ENCODE data around the gene CACNG4. TPM values are rescaled to one million over a fixed set of nuclear protein-coding genes. Genes with fewer than 3 reads are reported as not detected.

CACNG4 gene
- total RNA-seq, 1 experiment from 2014 or later, result 6.3 TPM

DNA sequence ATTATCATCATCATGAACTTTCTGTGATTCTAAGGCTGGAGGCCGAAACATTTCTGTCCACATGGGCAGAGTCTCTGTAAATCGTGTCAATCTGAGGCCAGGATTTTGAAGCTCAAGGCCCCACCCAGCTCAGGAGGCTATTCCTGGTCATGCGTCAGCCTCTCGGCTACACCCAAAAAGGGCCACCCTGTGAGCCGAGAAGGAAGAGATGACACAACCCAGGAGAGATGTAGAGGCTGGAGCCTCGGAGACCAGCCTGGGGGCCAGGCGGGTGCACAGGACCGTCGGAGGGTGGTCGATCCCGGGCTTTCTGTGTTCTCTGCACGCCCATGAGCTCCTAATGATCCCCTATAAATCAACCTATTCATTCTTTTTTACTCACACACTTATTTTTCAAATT is 78.8 kb downstream of the CACNG4 start:
- Histone ChIP-seq H2BK15ac (ENCODE audit: low read depth, low read length) (no peak overlapping the region), H4K20me1 (ENCODE audit: control insufficient read depth, insufficient read depth, insufficient read length) (no peaks in the 10 kb centered on the region), H3K56ac (ENCODE audit: insufficient read length, low read depth, low read length) (no peak overlapping the region), H3K4me1 (ENCODE audit: insufficient read depth, low read length) (no peaks in the 10 kb centered on the region), H3K9me3 (ENCODE audit: control insufficient read depth, low read depth, low read length) (no peaks in the 10 kb centered on the region), H2BK120ac (ENCODE audit: low read depth, low read length, poor library complexity, severe bottlenecking) (no peak overlapping the region), H4K8ac (replicated peaks; ENCODE audit: insufficient read length, low read depth, low read length) (no peak overlapping the region), H4K5ac (ENCODE audit: insufficient read length, low read depth, low read length) (no peak overlapping the region), H3K18ac (ENCODE audit: insufficient read length, low read depth, low read length) (no peak overlapping the region), H2AFZ (ENCODE audit: low read length) (no peak overlapping the region), H3K4ac (ENCODE audit: low read depth, low read length) (no peak overlapping the region), H2BK12ac (ENCODE audit: insufficient read length, low read depth, low read length) (no peak overlapping the region), H2BK20ac (ENCODE audit: low read depth, low read length, poor library complexity, severe bottlenecking) (no peak overlapping the region), H2AK5ac (ENCODE audit: insufficient read length, low read length) (no peak overlapping the region), H3K4me2 (ENCODE audit: insufficient read depth, insufficient read length, low read length) (no peak overlapping the region), H3T11ph (ENCODE audit: low read length) (no peak overlapping the region), H2BK5ac (ENCODE audit: insufficient read length, low read length) (no peak overlapping the region), H3K79me2 (ENCODE audit: insufficient read depth, low read length) (no peaks in the 10 kb centered on the region), H4K91ac (ENCODE audit: insufficient read length, low read depth, low read length) (no peak overlapping the region), H3K27ac (ENCODE audit: insufficient read length, low read depth, low read length) (no peak overlapping the region), H3K14ac (ENCODE audit: insufficient read depth, low read length) (no peak overlapping the region), H3K23me2 (ENCODE audit: insufficient read length, low read depth, low read length, poor library complexity, severe bottlenecking) (no peaks in the 10 kb centered on the region), H3K9ac (ENCODE audit: extremely low read depth, insufficient read length, low read length) (no peak overlapping the region), H3K27me3 (ENCODE audit: insufficient read depth, low read length) (no peaks in the 10 kb centered on the region), H3K23ac (ENCODE audit: insufficient read length, low read depth, low read length) (no peak overlapping the region), H3K79me1 (ENCODE audit: insufficient read depth, low read depth, low read length, poor library complexity, severe bottlenecking) (no peaks in the 10 kb centered on the region)
- Mint-ChIP-seq H3K9me3 (peaks cover 9 to 12% of the 10 kb centered on the region in 2 experiments), H3K27me3 (ENCODE audit: low read depth) (peaks cover 2% of the 10 kb centered on the region), H3K4me3 (no peak overlapping the region), H3K36me3 (ENCODE audit: insufficient read depth in 1 of 3, low read depth in 3 of 3) (peaks cover 0 to 7% (median 0%) of the 10 kb centered on the region in 3 experiments; a peak in 3 of 7 replicates), H3K4me1 (peaks cover 8 to 13% of the 10 kb centered on the region in 2 experiments; a peak in 3 of 4 replicates), H3K27ac (no peak overlapping the region)
- TF ChIP-seq, protein P1, sequence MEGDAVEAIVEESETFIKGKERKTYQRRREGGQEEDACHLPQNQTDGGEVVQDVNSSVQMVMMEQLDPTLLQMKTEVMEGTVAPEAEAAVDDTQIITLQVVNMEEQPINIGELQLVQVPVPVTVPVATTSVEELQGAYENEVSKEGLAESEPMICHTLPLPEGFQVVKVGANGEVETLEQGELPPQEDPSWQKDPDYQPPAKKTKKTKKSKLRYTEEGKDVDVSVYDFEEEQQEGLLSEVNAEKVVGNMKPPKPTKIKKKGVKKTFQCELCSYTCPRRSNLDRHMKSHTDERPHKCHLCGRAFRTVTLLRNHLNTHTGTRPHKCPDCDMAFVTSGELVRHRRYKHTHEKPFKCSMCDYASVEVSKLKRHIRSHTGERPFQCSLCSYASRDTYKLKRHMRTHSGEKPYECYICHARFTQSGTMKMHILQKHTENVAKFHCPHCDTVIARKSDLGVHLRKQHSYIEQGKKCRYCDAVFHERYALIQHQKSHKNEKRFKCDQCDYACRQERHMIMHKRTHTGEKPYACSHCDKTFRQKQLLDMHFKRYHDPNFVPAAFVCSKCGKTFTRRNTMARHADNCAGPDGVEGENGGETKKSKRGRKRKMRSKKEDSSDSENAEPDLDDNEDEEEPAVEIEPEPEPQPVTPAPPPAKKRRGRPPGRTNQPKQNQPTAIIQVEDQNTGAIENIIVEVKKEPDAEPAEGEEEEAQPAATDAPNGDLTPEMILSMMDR (conservative IDR thresholded peaks at IDR 0.05), result no peak
- DNase-seq, result no peak
- WGBS (ENCODE audit: extremely low coverage, insufficient read length, low lambda C conversion rate), result no CpG with 5 or more reads among the region's 12 CpGs

Data from H9 (cell line).